Endothelial cell of umbilical vein (primary cell): ENCODE measurements around the gene TM9SF1. TPM values are rescaled to one million over a fixed set of nuclear protein-coding genes. Genes with fewer than 3 reads are reported as not detected.

ENCODE experiments used
- BruUV-seq: library from RNA; stranded (reverse); fragments of 400-500 nt; replicated peaks from 2 replicates; lab custom pipeline; 2021; lab: Mats Ljungman, UMichigan
- CTCF ChIA-PET: fragments of 300-600, 350-600 bp; sonication (Branson Sonifier 250); formaldehyde crosslinking; loops from one replicate; lab custom pipeline; 2021; ENCODE audit warnings: antibody characterized with exemption, inconsistent platforms; lab: Charles Lee
- POLR2A ChIA-PET: fragments of 300-600, 350-600 bp; sonication (Branson Sonifier 250); formaldehyde crosslinking; loops from one replicate; lab custom pipeline; 2021; ENCODE audit warnings: antibody characterized with exemption, inconsistent platforms; lab: Charles Lee
- DNase-seq: peaks from one replicate; pipeline ENCODE4 v3.0.0-alpha.2; 2011; ENCODE audit warnings: low read depth, low spot score
- FAIRE-seq: peaks from 2 replicates; lab custom pipeline; 2011; peaks lifted over from hg19 to GRCh38; lab: Jason Lieb, UNC
- H2AFZ ChIP-seq: 2 replicates; pipeline ENCODE4 v1.6.0; 2012; ENCODE audit warnings: low read depth, low read length, control low read depth, inconsistent platforms
- H3K27ac ChIP-seq: 2 replicates; pipeline ENCODE4 v1.5.1; 2011; ENCODE audit warnings: low read depth, mild to moderate bottlenecking, control low read depth, low read length, moderate library complexity; ENCODE audit not compliant: insufficient read depth
- H3K27me3 ChIP-seq, 2 experiments: 2 replicates each; pipeline versions ENCODE4 v1.6.0 to v1.6.1; 2011; ENCODE audit warnings: low read length in 2 of 2, mixed read lengths in 1 of 2; ENCODE audit not compliant: control insufficient read depth in 2 of 2, insufficient read depth in 2 of 2
- H3K36me3 ChIP-seq, 2 experiments: 2 replicates in 1 of 2; 3 replicates in 1 of 2; pipeline ENCODE4 v1.5.1; 2011; ENCODE audit warnings: low read length in 2 of 2, mild to moderate bottlenecking in 1 of 2, moderate library complexity in 1 of 2; ENCODE audit not compliant: control insufficient read depth in 2 of 2, insufficient read depth in 2 of 2; ENCODE audit errors: extremely low read depth in 1 of 2
- H3K4me1 ChIP-seq: 3 replicates; pipeline ENCODE4 v1.5.1; 2011; ENCODE audit warnings: mild to moderate bottlenecking, low read length; ENCODE audit not compliant: control insufficient read depth, insufficient read depth; ENCODE audit errors: extremely low read depth
- H3K4me2 ChIP-seq: 2 replicates; pipeline ENCODE4 v1.6.1; 2011; ENCODE audit warnings: low read length, control low read depth, mixed read lengths; ENCODE audit not compliant: insufficient read depth
- H3K4me3 ChIP-seq, 3 experiments: fragments of 200-600 bp in 1 of 3; sonication (generic), shearing (Covaris generic) in 1 of 3; replicated peaks in 1 of 3; 2 replicates each; pipeline ENCODE4 v1.5.1; 2011 to 2016; ENCODE audit warnings: control low read depth in 3 of 3, low read length in 3 of 3, mild to moderate bottlenecking in 2 of 3, inconsistent platforms in 1 of 3, low read depth in 1 of 3, moderate library complexity in 1 of 3; ENCODE audit not compliant: insufficient read depth in 1 of 3
- H3K79me2 ChIP-seq: 2 replicates; pipeline ENCODE4 v1.6.0; 2012; ENCODE audit warnings: low read length, inconsistent platforms; ENCODE audit not compliant: control insufficient read depth, insufficient read depth
- H3K9ac ChIP-seq: replicated peaks from 2 replicates; pipeline ENCODE3; 2011; ENCODE audit warnings: low read length, control low read depth; ENCODE audit not compliant: insufficient read depth; ENCODE audit errors: extremely low read depth
- H3K9me1 ChIP-seq: replicated peaks from 3 replicates; pipeline ENCODE4 v1.6.0; 2011; ENCODE audit warnings: mild to moderate bottlenecking, low read length; ENCODE audit not compliant: control insufficient read depth, insufficient read depth; ENCODE audit errors: extremely low read depth
- H3K9me3 ChIP-seq: replicated peaks from 2 replicates; pipeline ENCODE4 v1.5.1; 2012; ENCODE audit warnings: low read length, inconsistent platforms; ENCODE audit not compliant: control insufficient read depth, insufficient read depth
- H4K20me1 ChIP-seq: replicated peaks from 2 replicates; pipeline ENCODE3; 2011; ENCODE audit warnings: mild to moderate bottlenecking, low read length; ENCODE audit not compliant: control insufficient read depth, insufficient read depth; ENCODE audit errors: extremely low read depth
- EZH2 ChIP-seq: IDR thresholded peaks from 2 replicates; pipeline ENCODE4 v1.6.1; 2012; ENCODE audit warnings: borderline replicate concordance, low read depth, mild to moderate bottlenecking, moderate library complexity, low read length, inconsistent platforms; ENCODE audit not compliant: severe bottlenecking
- FOS ChIP-seq: IDR thresholded peaks from 2 replicates; pipeline ENCODE4 v1.6.1; 2011; ENCODE audit warnings: mild to moderate bottlenecking, low read length, moderate library complexity, borderline replicate concordance; ENCODE audit not compliant: insufficient read depth
- GATA2 ChIP-seq: IDR thresholded peaks from 2 replicates; pipeline ENCODE4 v1.7.0; 2011; ENCODE audit warnings: low read depth, mild to moderate bottlenecking, moderate library complexity, mixed read lengths, low read length; ENCODE audit not compliant: insufficient read length, insufficient read depth
- JUN ChIP-seq: IDR thresholded peaks from 2 replicates; pipeline ENCODE4 v1.6.1; 2011; ENCODE audit warnings: borderline replicate concordance, low read depth; ENCODE audit not compliant: insufficient read length, insufficient read depth
- MYC ChIP-seq: IDR thresholded peaks from one replicate; pipeline ENCODE4 v1.6.1; 2011; ENCODE audit warnings: mild to moderate bottlenecking, low read depth, low read length
- POLR2A ChIP-seq: IDR thresholded peaks from 2 replicates; pipeline ENCODE4 v1.6.1; 2012; ENCODE audit warnings: low read depth, mild to moderate bottlenecking, control low read depth, low read length
- POLR2AphosphoS5 ChIP-seq: IDR thresholded peaks from 2 replicates; pipeline ENCODE4 v1.6.1; 2012; ENCODE audit warnings: low read depth, mild to moderate bottlenecking, control low read depth, low read length, moderate library complexity; ENCODE audit not compliant: insufficient read depth
- dilution Hi-C: fragments of 300-500 bp; cut with MboI; formaldehyde crosslinking; loops from one replicate; pipeline ENCODE4 v1.15.0; 2019; ENCODE audit warnings: low sequenced_read_pairs; ENCODE audit not compliant: extremely low pct_ligation_motif_present
- intact Hi-C: fragments of 100-400 bp; cut with micrococcal nuclease; formaldehyde crosslinking; loops from one replicate; pipeline ENCODE4 v1.10.0; 2022
- polyA plus RNA-seq, 4 experiments: library from polyadenylated mRNA; depleted of rRNA in 3 of 4; stranded (reverse) in 3 of 4; unstranded in 1 of 4; fragments of >200 nt; gene quantifications; 2 replicates each; pipeline versions ENCODE4 v1.2.1 to v1.2.3, GENCODE V29; 2011 to 2012; ENCODE audit warnings: missing spikeins in 1 of 4
- total RNA-seq: library from RNA; stranded (reverse); gene quantifications from 2 replicates; pipeline ENCODE4 v1.2.3, GENCODE V29; 2021
- TF ChIP-seq, protein P1 (sequence below), 2 donors: IDR thresholded peaks; 1 replicate in 1 of 2; 2 replicates in 1 of 2; pipeline ENCODE4 v1.5.1; 2011; ENCODE audit warnings: low read length in 2 of 2, mild to moderate bottlenecking in 2 of 2, moderate library complexity in 2 of 2, control low read depth in 1 of 2, inconsistent platforms in 1 of 2, low read depth in 1 of 2; ENCODE audit not compliant: insufficient read depth in 1 of 2; ENCODE audit errors: extremely low read depth in 1 of 2
- TF ChIP-seq, protein P2 (sequence below): IDR thresholded peaks from 2 replicates; pipeline ENCODE4 v1.6.1; 2011; ENCODE audit not compliant: insufficient read depth, insufficient read length

The TM9SF1 gene
- total and polyA plus RNA-seq, 2 donors (not counting 3 experiments of a cell fraction or from before 2014, with no cell fraction given): 60.7 to 71.5 TPM

DNA sequence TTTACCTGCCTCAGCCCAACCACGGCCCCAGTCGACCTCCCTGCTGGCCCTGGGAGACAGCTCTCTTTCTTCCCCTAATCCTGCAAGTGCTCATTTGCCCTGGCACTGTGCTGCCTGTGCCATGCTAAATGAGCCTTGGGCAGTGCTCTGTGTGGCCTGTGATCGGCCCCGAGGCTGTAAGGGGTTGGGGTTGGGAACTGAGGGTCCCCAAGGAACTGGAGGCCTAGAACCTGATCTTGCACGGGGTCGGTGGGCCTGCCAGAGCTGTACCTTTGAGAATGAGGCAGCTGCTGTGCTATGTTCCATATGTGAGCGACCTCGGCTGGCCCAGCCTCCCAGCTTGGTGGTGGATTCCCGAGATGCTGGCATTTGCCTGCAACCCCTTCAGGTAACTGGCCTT, 45.2 kb downstream of the TM9SF1 start:
- Histone ChIP-seq H3K9me3 (no peaks in the 10 kb centered on the region), H3K4me1 (peaks cover 16% of the 10 kb centered on the region), H4K20me1 (no peaks in the 10 kb centered on the region), H3K27me3 (no peaks in the 10 kb centered on the region), H3K4me2 (no peak overlapping the region), H3K79me2 (peaks cover 25% of the 10 kb centered on the region), H3K9me1 (no peaks in the 10 kb centered on the region), H3K36me3 (peaks cover 5 to 25% of the 10 kb centered on the region in 2 experiments), H2AFZ (no peak overlapping the region), H3K4me3 (no peak overlapping the region), H3K27ac (no peak overlapping the region), H3K9ac (no peak overlapping the region)
- dilution Hi-C loops: no loop called here
- CTCF ChIA-PET: interaction anchor here (7.8 kb wide), 1 partner anchor 11 kb away, joined by 63 read pairs; the partner anchor contains the start of gene IRF9
- TF ChIP-seq, protein P1, sequence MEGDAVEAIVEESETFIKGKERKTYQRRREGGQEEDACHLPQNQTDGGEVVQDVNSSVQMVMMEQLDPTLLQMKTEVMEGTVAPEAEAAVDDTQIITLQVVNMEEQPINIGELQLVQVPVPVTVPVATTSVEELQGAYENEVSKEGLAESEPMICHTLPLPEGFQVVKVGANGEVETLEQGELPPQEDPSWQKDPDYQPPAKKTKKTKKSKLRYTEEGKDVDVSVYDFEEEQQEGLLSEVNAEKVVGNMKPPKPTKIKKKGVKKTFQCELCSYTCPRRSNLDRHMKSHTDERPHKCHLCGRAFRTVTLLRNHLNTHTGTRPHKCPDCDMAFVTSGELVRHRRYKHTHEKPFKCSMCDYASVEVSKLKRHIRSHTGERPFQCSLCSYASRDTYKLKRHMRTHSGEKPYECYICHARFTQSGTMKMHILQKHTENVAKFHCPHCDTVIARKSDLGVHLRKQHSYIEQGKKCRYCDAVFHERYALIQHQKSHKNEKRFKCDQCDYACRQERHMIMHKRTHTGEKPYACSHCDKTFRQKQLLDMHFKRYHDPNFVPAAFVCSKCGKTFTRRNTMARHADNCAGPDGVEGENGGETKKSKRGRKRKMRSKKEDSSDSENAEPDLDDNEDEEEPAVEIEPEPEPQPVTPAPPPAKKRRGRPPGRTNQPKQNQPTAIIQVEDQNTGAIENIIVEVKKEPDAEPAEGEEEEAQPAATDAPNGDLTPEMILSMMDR (IDR thresholded peaks at IDR 0.05; ENCODE audit: extremely low read depth in 1 of 2, insufficient read depth in 1 of 2, low read depth in 1 of 2, low read length in 2 of 2): no peak
- TF ChIP-seq JUN (no peak), GATA2 (no peak), FOS (no peak), POLR2AphosphoS5 (no peak), EZH2 (no peak), MYC (no peak), POLR2A (no peak)
- TF ChIP-seq, protein P2, sequence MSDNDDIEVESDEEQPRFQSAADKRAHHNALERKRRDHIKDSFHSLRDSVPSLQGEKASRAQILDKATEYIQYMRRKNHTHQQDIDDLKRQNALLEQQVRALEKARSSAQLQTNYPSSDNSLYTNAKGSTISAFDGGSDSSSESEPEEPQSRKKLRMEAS: no peak
- FAIRE-seq (no peak), DNase-seq (no peak)
- POLR2A ChIA-PET: no interaction called here
- intact Hi-C loops: no loop called here
- BruUV-seq: no TSS peak
